B cell (primary cell): ENCODE data around the gene PHACTR1. TPM values are rescaled to one million over a fixed set of nuclear protein-coding genes. Genes with fewer than 3 reads are reported as not detected.

Experiments
- ATAC-seq: fragments of 200-7000 bp; cut with Tn5 transposase; one replicate; pipeline ENCODE4 v1.10.0; 2021; ENCODE audit warnings: low read depth, mild to moderate bottlenecking, moderate number of reproducible peaks, moderate library complexity
- CTCF ChIA-PET: fragments of 350-600 bp; sonication (Branson Sonifier 250); formaldehyde crosslinking; loops from one replicate; lab custom pipeline; 2021; ENCODE audit warnings: antibody characterized with exemption, inconsistent platforms; lab: Charles Lee
- POLR2A ChIA-PET: fragments of 350-600 bp; sonication (Branson Sonifier 250); formaldehyde crosslinking; loops from one replicate; lab custom pipeline; 2021; ENCODE audit warnings: antibody characterized with exemption; lab: Charles Lee
- DNase-seq: peaks from one replicate; pipeline ENCODE4 v3.0.0; 2013
- H2AFZ ChIP-seq: 2 replicates; pipeline ENCODE4 v1.6.1; 2012; ENCODE audit warnings: mild to moderate bottlenecking, low read depth, low read length; ENCODE audit not compliant: insufficient read depth, poor library complexity, severe bottlenecking
- H3K27ac ChIP-seq, 2 donors: 1 replicate in 1 of 2; 2 replicates in 1 of 2; pipeline ENCODE4 v1.5.1; 2012 to 2013; ENCODE audit warnings: low read length in 2 of 2, mild to moderate bottlenecking in 2 of 2, moderate library complexity in 1 of 2
- H3K27me3 ChIP-seq, 4 experiments: fragments of 200-600 bp in 1 of 4; sonication (generic) in 1 of 4; replicated peaks in 1 of 4; 1 replicate in 2 of 4; 2 replicates in 2 of 4; pipeline versions ENCODE4 v1.6.1 to v1.7.0; 2013 to 2016; ENCODE audit warnings: low read length in 3 of 4, mild to moderate bottlenecking in 2 of 4, mixed read lengths in 1 of 4, moderate library complexity in 1 of 4; ENCODE audit not compliant: insufficient read depth in 4 of 4, control insufficient read depth in 3 of 4; ENCODE audit errors: control extremely low read depth in 1 of 4
- H3K36me3 ChIP-seq, 2 experiments: replicated peaks in 1 of 2; 1 replicate in 1 of 2; 2 replicates in 1 of 2; pipeline versions ENCODE4 v1.6.1 to v1.7.1; 2013; ENCODE audit warnings: low read length in 1 of 2; ENCODE audit not compliant: insufficient read depth in 2 of 2, control insufficient read depth in 1 of 2; ENCODE audit errors: control extremely low read depth in 1 of 2, extremely low read depth in 1 of 2
- H3K4me1 ChIP-seq, 2 donors: fragments of 200-600 bp in 1 of 2; sonication (generic) in 1 of 2; 1 replicate in 1 of 2; 2 replicates in 1 of 2; pipeline versions ENCODE4 v1.5.1 to v1.6.1; 2013 to 2017; ENCODE audit warnings: low read length in 2 of 2; ENCODE audit not compliant: control insufficient read depth in 2 of 2, insufficient read depth in 2 of 2
- H3K4me2 ChIP-seq: replicated peaks from 2 replicates; pipeline ENCODE3; 2012; ENCODE audit warnings: mild to moderate bottlenecking, low read depth, low read length; ENCODE audit not compliant: poor library complexity, severe bottlenecking
- H3K4me3 ChIP-seq, 5 experiments: fragments of 200-600 bp in 1 of 5; sonication (generic) in 1 of 5; 1 replicate in 3 of 5; 2 replicates in 2 of 5; pipeline versions ENCODE4 v1.5.1 to v1.7.0; 2011 to 2016; ENCODE audit warnings: low read length in 4 of 5, mild to moderate bottlenecking in 4 of 5, low read depth in 2 of 5, control low read depth in 1 of 5, moderate library complexity in 1 of 5; ENCODE audit not compliant: insufficient read depth in 1 of 5; ENCODE audit errors: control extremely low read depth in 1 of 5, extremely low read depth in 1 of 5
- H3K79me2 ChIP-seq: fragments of 200-600 bp; sonication (generic); one replicate; pipeline ENCODE4 v1.6.0; 2016; ENCODE audit warnings: low read length; ENCODE audit not compliant: control insufficient read depth, insufficient read depth
- H3K9ac ChIP-seq: fragments of 200-600 bp; sonication (generic); 2 replicates; pipeline ENCODE4 v1.6.1; 2017; ENCODE audit warnings: mild to moderate bottlenecking, low read length, moderate library complexity
- H3K9me3 ChIP-seq, 3 donors: one replicate each; pipeline versions ENCODE4 v1.6.1 to v1.7.1; 2013; ENCODE audit warnings: low read length in 2 of 3; ENCODE audit not compliant: control insufficient read depth in 2 of 3, insufficient read depth in 1 of 3; ENCODE audit errors: control extremely low read depth in 1 of 3
- H4K20me1 ChIP-seq: 2 replicates; pipeline ENCODE4 v1.6.0; 2012; ENCODE audit warnings: mild to moderate bottlenecking, low read length; ENCODE audit not compliant: insufficient read depth, control insufficient read depth, poor library complexity, severe bottlenecking
- H3K27ac Mint-ChIP-seq: one replicate; pipeline ENCODE4 v1.8.0; 2021; ENCODE audit warnings: mixed read lengths
- H3K27me3 Mint-ChIP-seq: one replicate; pipeline ENCODE4 v1.8.0; 2021; ENCODE audit warnings: mixed read lengths
- H3K4me1 Mint-ChIP-seq: one replicate; pipeline ENCODE4 v1.8.0; 2021; ENCODE audit warnings: mixed read lengths
- H3K4me3 Mint-ChIP-seq: one replicate; pipeline ENCODE4 v1.8.0; 2021; ENCODE audit warnings: mixed read lengths
- H3K9me3 Mint-ChIP-seq: one replicate; pipeline ENCODE4 v1.8.0; 2022; ENCODE audit warnings: mixed read lengths; ENCODE audit not compliant: insufficient read depth
- CTCF ChIP-seq: fragments of 200-600 bp; IDR thresholded peaks from one replicate; pipeline ENCODE4 v1.8.0; 2022; ENCODE audit warnings: antibody characterized with exemption, mild to moderate bottlenecking
- EZH2 ChIP-seq: IDR thresholded peaks from 2 replicates; pipeline ENCODE4 v1.6.1; 2012; ENCODE audit warnings: borderline replicate concordance, low read depth, mild to moderate bottlenecking, moderate library complexity, low read length; ENCODE audit not compliant: insufficient read depth, poor library complexity, severe bottlenecking
- WGBS: methylation state at CpG from one replicate; pipeline ENCODE4 v1.1.5; 2013; ENCODE audit warnings: missing lambda C conversion rate; ENCODE audit not compliant: insufficient coverage; 5-methylcytosine and 5-hydroxymethylcytosine counted together
- intact Hi-C: fragments of 100-400 bp; cut with micrococcal nuclease; formaldehyde crosslinking; loops from one replicate; pipeline ENCODE4 v1.10.0; 2022
- polyA plus RNA-seq: library from polyadenylated mRNA; depleted of rRNA; stranded (reverse); fragments of >200 nt; gene quantifications from 2 replicates; pipeline ENCODE4 v1.2.3, GENCODE V29; 2012
- total RNA-seq, 2 donors: library from RNA; stranded (reverse); fragments of 120-200 nt in 1 of 2; gene quantifications; 1 replicate in 1 of 2; 2 replicates in 1 of 2; pipeline versions ENCODE4 v1.2.3 to v1.2.4, GENCODE V29; 2013 to 2022

PHACTR1 gene
- total and polyA plus RNA-seq, 2 donors (not counting 1 experiment from before 2014, with no cell fraction given), result 30.2 to 129 TPM

GRCh38 chr6:13098006-13098405, 381.4 kb downstream of the PHACTR1 start:
- H3K9me3 ChIP-seq, result no peaks in the 10 kb centered on the region
- ATAC-seq (no peak), DNase-seq (no peak)
- H3K4me1 ChIP-seq, result peaks cover 10 to 15% of the 10 kb centered on the region in 2 donors
- no peak overlapping the region for H2AFZ ChIP-seq
- H3K4me1 Mint-ChIP-seq, result no peaks in the 10 kb centered on the region
- intact Hi-C loops, result no loop called here
- H3K9ac ChIP-seq, result no peak overlapping the region
- TF ChIP-seq EZH2 (no peak), CTCF (no peak)
- H3K4me2 ChIP-seq, result no peak overlapping the region
- no peak overlapping the region for H3K27ac ChIP-seq
- no peaks in the 10 kb centered on the region for H4K20me1 ChIP-seq
- CTCF ChIA-PET, result no interaction called here
- H3K4me3 ChIP-seq, result no peak overlapping the region
- peaks cover 13% of the 10 kb centered on the region for H3K27me3 Mint-ChIP-seq
- POLR2A ChIA-PET, result no interaction called here
- no peak overlapping the region for H3K4me3 Mint-ChIP-seq
- H3K9me3 Mint-ChIP-seq, result no peaks in the 10 kb centered on the region
- peaks cover 0 to 4% (median 0%) of the 10 kb centered on the region in 4 experiments for H3K27me3 ChIP-seq
- no peaks in the 10 kb centered on the region for H3K79me2 ChIP-seq
- no peak overlapping the region for H3K27ac Mint-ChIP-seq
- H3K36me3 ChIP-seq, result no peaks in the 10 kb centered on the region

GRCh38 chr6:13098793-13099570, 382.4 kb downstream of the PHACTR1 start:
- no peak overlapping the region for H3K27ac ChIP-seq
- no peak overlapping the region for H3K4me3 ChIP-seq
- no peak overlapping the region for H2AFZ ChIP-seq
- ATAC-seq (peak; percentile 39), DNase-seq (peak; percentile 62)
- no peak overlapping the region for H3K4me3 Mint-ChIP-seq
- no peaks in the 10 kb centered on the region for H3K9me3 ChIP-seq
- peaks cover 15% of the 10 kb centered on the region for H3K27me3 Mint-ChIP-seq
- no peaks in the 10 kb centered on the region for H3K79me2 ChIP-seq
- ChIA-PET CTCF (no interaction called here), POLR2A (no interaction called here)
- no peak overlapping the region for H3K4me2 ChIP-seq
- no peaks in the 10 kb centered on the region for H3K36me3 ChIP-seq
- WGBS, result 3% methylated on average over 3 of the region's 5 CpGs
- no peak overlapping the region for H3K9ac ChIP-seq
- intact Hi-C loops, result no loop called here
- no peak overlapping the region for H3K27ac Mint-ChIP-seq
- no peaks in the 10 kb centered on the region for H4K20me1 ChIP-seq
- no peaks in the 10 kb centered on the region for H3K9me3 Mint-ChIP-seq
- peaks cover 10 to 15% of the 10 kb centered on the region in 2 donors for H3K4me1 ChIP-seq
- no peak for TF ChIP-seq EZH2
- no peaks in the 10 kb centered on the region for H3K4me1 Mint-ChIP-seq
- H3K27me3 ChIP-seq, result peaks cover 0 to 4% (median 0%) of the 10 kb centered on the region in 4 experiments
